HepG2 (cell line): ENCODE data around the gene C2CD4A. TPM values are rescaled to one million over a fixed set of nuclear protein-coding genes. Genes with fewer than 3 reads are reported as not detected.

Experiments
- ARNT2 ChIP-seq: sonication (generic); formaldehyde crosslinking; IDR thresholded peaks from 2 replicates; pipeline ENCODE4 v1.8.0; 2022; ENCODE audit warnings: mild to moderate bottlenecking, low read depth, missing genetic modification reagents, moderate library complexity
- CBFB ChIP-seq: sonication (generic); formaldehyde crosslinking; IDR thresholded peaks from 2 replicates; pipeline ENCODE4 v1.4.0; 2020; ENCODE audit warnings: missing genetic modification reagents
- CHD4 ChIP-seq: fragments of 200-600 bp; sonication (generic); IDR thresholded peaks from 2 replicates; pipeline ENCODE4 v1.7.0; 2017; ENCODE audit warnings: mild to moderate bottlenecking, low read length, borderline replicate concordance
- HMGA1 ChIP-seq: sonication (generic); formaldehyde crosslinking; conservative IDR thresholded peaks from 2 replicates; pipeline ENCODE4 v1.4.0; 2020; ENCODE audit warnings: missing genetic modification reagents
- KLF13 ChIP-seq: sonication (generic); formaldehyde crosslinking; IDR thresholded peaks from 2 replicates; pipeline ENCODE4 v1.4.0; 2020; ENCODE audit warnings: mild to moderate bottlenecking, missing genetic modification reagents
- MATR3 ChIP-seq: sonication (generic); formaldehyde crosslinking; IDR thresholded peaks from 2 replicates; pipeline ENCODE4 v1.4.0; 2020; ENCODE audit warnings: missing genetic modification reagents
- MXI1 ChIP-seq: IDR thresholded peaks from 3 replicates; pipeline ENCODE4 v1.6.1; 2012; ENCODE audit warnings: low read depth, low read length, inconsistent platforms, borderline replicate concordance
- MZF1 ChIP-seq: sonication (generic); formaldehyde crosslinking; IDR thresholded peaks from 2 replicates; pipeline ENCODE4 v1.8.1; 2023; ENCODE audit warnings: mild to moderate bottlenecking, missing genetic modification reagents, borderline replicate concordance
- PLRG1 ChIP-seq: fragments of 450-650 bp; conservative IDR thresholded peaks from 2 replicates; pipeline ENCODE4 v1.6.1; 2016
- POLR2AphosphoS5 ChIP-seq: IDR thresholded peaks from 2 replicates; pipeline ENCODE4 v1.6.1; 2012; ENCODE audit warnings: low read depth, low read length
- TBL1XR1 ChIP-seq: fragments of 150-350 bp; IDR thresholded peaks from 2 replicates; pipeline ENCODE4 v1.6.1; 2014; ENCODE audit warnings: borderline replicate concordance, low read length; ENCODE audit not compliant: partially characterized antibody
- THAP11 ChIP-seq: IDR thresholded peaks from 2 replicates; pipeline ENCODE4 v1.6.1; 2016; ENCODE audit warnings: missing biosample characterization, missing genetic modification reagents
- ZFP36 ChIP-seq: fragments of 150-350 bp; IDR thresholded peaks from 2 replicates; pipeline ENCODE4 v1.6.1; 2018; ENCODE audit warnings: borderline replicate concordance, low read length, low read depth; ENCODE audit not compliant: partially characterized antibody
- ZNF235 ChIP-seq: sonication (generic); formaldehyde crosslinking; IDR thresholded peaks from 2 replicates; pipeline ENCODE4 v1.8.1; 2023; ENCODE audit warnings: mild to moderate bottlenecking, missing genetic modification reagents, borderline replicate concordance
- ZNF530 ChIP-seq: sonication (generic); formaldehyde crosslinking; IDR thresholded peaks from 2 replicates; pipeline ENCODE4 v1.5.0; 2020; ENCODE audit warnings: low read depth, mild to moderate bottlenecking, missing genetic modification reagents
- ZNF709 ChIP-seq: sonication (generic); formaldehyde crosslinking; IDR thresholded peaks from 2 replicates; pipeline ENCODE4 v1.5.0; 2020; ENCODE audit warnings: mild to moderate bottlenecking, missing genetic modification reagents
- ZSCAN25 ChIP-seq: sonication (generic); formaldehyde crosslinking; IDR thresholded peaks from 2 replicates; pipeline ENCODE4 v1.8.0; 2022; ENCODE audit warnings: mild to moderate bottlenecking, missing genetic modification reagents
- polyA plus RNA-seq, 8 experiments: library from polyadenylated mRNA; depleted of rRNA in 3 of 8; stranded (reverse) in 7 of 8; unstranded in 1 of 8; fragments of >200 nt; fragmentation: Illumina TruSeq in 4 of 8; extraction: Trizol in 4 of 8; gene quantifications; 2 replicates each; pipeline versions ENCODE4 v1.2.1 to v1.2.3, GENCODE V29; 2011 to 2016; ENCODE audit warnings: low read depth in 4 of 8, missing spikeins in 1 of 8, mixed read lengths in 1 of 8; ENCODE audit not compliant: insufficient read depth in 1 of 8
- total RNA-seq, 5 experiments: library from RNA; depleted of rRNA; stranded (reverse); fragments of >200 nt; fragmentation: Illumina TruSeq; extraction: Trizol; gene quantifications; 2 replicates each; pipeline ENCODE4 v1.2.3, GENCODE V29; 2016; ENCODE audit warnings: low read depth in 1 of 5
- TF ChIP-seq, protein P1 (sequence below): sonication (generic); formaldehyde crosslinking; IDR thresholded peaks from 2 replicates; pipeline ENCODE4 v1.4.0; 2020; ENCODE audit warnings: missing genetic modification reagents, mild to moderate bottlenecking, borderline replicate concordance
- TF ChIP-seq, protein P2 (sequence below): sonication (generic); formaldehyde crosslinking; IDR thresholded peaks from 2 replicates; pipeline ENCODE4 v1.4.0; 2020; ENCODE audit warnings: mild to moderate bottlenecking, missing genetic modification reagents
- TF ChIP-seq, protein P3 (sequence below): sonication (generic); formaldehyde crosslinking; IDR thresholded peaks from 2 replicates; pipeline ENCODE4 v1.5.0; 2020; ENCODE audit warnings: missing genetic modification reagents
- TF ChIP-seq, protein P4 (sequence below): sonication (generic); formaldehyde crosslinking; IDR thresholded peaks from 2 replicates; pipeline ENCODE4 v1.4.0; 2020; ENCODE audit warnings: mild to moderate bottlenecking, missing genetic modification reagents
- TF ChIP-seq, protein P5 (sequence below): sonication (generic); formaldehyde crosslinking; IDR thresholded peaks from 2 replicates; pipeline ENCODE4 v1.4.0; 2020; ENCODE audit warnings: missing genetic modification reagents

The C2CD4A gene
- total and polyA plus RNA-seq, 2 of the 13 experiments (the other 11 are each of a cell fraction or from before 2014, with no cell fraction given): 0.20 TPM; not detected in 1

DNA sequence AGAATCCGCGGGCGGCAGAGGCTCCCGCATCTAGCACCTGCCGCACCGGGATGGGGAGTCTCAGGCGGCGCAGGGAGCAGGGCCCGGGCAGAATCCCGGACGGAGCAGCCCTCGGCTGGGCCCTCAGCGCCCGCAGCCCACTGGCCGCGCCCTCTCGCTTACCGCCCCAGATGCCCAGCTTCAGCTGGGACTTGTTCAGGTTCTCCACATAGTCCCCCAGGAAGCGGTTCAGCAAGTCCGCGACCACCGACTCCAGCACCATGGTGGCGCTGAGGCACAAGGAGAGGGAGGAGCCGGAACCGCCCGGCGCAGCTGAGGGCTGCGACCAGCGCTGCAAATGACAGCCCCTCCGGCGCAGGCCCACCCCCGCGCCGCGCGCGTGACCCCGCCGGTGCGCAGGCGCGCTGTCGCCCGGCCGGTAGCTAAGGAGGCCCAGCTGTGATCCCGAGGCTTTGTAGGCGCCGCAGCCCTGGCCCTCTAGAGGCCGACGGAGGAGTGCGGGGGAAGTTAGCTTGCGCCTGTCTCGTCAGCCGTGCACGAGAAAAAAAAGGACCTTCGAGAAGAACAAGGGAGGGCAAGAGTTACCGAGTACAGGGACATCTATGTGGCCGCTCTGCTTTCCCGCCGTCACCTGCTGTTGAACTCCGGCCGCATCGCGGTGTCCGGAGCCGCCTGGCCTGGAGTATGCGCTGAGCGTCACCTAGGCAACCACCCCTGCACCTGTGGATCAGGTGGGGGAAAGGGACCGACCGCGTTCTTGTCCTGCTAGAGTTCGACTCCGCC lies 6.5 kb upstream of the C2CD4A start, which contains the start of gene VPS13C (continued):
- TF ChIP-seq ZNF709 (CRISPR knock-in tag): peak; percentile 68; the same call in 1 of the 2 replicates
- peak; percentile 80 for TF ChIP-seq ZSCAN25
- TF ChIP-seq ZFP36: no peak
- no peak for TF ChIP-seq ZNF235
- no peak for TF ChIP-seq HMGA1 (CRISPR knock-in tag)
- TF ChIP-seq ARNT2 (CRISPR knock-in tag): peak; percentile 42; the same call in 1 of the 2 replicates
- TF ChIP-seq CBFB: no peak; the same call in none of the 2 replicates
- TF ChIP-seq PLRG1: no peak
- TF ChIP-seq, protein P1, sequence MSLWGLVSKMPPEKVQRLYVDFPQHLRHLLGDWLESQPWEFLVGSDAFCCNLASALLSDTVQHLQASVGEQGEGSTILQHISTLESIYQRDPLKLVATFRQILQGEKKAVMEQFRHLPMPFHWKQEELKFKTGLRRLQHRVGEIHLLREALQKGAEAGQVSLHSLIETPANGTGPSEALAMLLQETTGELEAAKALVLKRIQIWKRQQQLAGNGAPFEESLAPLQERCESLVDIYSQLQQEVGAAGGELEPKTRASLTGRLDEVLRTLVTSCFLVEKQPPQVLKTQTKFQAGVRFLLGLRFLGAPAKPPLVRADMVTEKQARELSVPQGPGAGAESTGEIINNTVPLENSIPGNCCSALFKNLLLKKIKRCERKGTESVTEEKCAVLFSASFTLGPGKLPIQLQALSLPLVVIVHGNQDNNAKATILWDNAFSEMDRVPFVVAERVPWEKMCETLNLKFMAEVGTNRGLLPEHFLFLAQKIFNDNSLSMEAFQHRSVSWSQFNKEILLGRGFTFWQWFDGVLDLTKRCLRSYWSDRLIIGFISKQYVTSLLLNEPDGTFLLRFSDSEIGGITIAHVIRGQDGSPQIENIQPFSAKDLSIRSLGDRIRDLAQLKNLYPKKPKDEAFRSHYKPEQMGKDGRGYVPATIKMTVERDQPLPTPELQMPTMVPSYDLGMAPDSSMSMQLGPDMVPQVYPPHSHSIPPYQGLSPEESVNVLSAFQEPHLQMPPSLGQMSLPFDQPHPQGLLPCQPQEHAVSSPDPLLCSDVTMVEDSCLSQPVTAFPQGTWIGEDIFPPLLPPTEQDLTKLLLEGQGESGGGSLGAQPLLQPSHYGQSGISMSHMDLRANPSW (CRISPR knock-in tag): peak; percentile 80; the same call in 1 of the 2 replicates
- TF ChIP-seq, protein P2, sequence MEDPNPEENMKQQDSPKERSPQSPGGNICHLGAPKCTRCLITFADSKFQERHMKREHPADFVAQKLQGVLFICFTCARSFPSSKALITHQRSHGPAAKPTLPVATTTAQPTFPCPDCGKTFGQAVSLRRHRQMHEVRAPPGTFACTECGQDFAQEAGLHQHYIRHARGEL (CRISPR knock-in tag): no peak
- peak; percentile 72 for TF ChIP-seq POLR2AphosphoS5
- peak; percentile 61; the same call in 1 of the 2 replicates for TF ChIP-seq THAP11 (CRISPR knock-in tag)
- no peak for TF ChIP-seq MZF1 (CRISPR knock-in tag)
- TF ChIP-seq ZNF530 (CRISPR knock-in tag): no peak
- no peak for TF ChIP-seq MATR3 (CRISPR knock-in tag)
- TF ChIP-seq KLF13 (CRISPR knock-in tag): peak; percentile 21; the same call in 1 of the 2 replicates
- TF ChIP-seq CHD4: no peak
- TF ChIP-seq, protein P3, sequence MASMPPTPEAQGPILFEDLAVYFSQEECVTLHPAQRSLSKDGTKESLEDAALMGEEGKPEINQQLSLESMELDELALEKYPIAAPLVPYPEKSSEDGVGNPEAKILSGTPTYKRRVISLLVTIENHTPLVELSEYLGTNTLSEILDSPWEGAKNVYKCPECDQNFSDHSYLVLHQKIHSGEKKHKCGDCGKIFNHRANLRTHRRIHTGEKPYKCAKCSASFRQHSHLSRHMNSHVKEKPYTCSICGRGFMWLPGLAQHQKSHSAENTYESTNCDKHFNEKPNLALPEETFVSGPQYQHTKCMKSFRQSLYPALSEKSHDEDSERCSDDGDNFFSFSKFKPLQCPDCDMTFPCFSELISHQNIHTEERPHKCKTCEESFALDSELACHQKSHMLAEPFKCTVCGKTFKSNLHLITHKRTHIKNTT: no peak
- TF ChIP-seq, protein P4, sequence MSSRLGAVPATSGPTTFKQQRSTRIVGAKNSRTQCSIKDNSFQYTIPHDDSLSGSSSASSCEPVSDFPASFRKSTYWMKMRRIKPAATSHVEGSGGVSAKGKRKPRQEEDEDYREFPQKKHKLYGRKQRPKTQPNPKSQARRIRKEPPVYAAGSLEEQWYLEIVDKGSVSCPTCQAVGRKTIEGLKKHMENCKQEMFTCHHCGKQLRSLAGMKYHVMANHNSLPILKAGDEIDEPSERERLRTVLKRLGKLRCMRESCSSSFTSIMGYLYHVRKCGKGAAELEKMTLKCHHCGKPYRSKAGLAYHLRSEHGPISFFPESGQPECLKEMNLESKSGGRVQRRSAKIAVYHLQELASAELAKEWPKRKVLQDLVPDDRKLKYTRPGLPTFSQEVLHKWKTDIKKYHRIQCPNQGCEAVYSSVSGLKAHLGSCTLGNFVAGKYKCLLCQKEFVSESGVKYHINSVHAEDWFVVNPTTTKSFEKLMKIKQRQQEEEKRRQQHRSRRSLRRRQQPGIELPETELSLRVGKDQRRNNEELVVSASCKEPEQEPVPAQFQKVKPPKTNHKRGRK (CRISPR knock-in tag): 0 out of 2 replicates have a peak, but pooled peaks have one; percentile 10
- TF ChIP-seq, protein P5, sequence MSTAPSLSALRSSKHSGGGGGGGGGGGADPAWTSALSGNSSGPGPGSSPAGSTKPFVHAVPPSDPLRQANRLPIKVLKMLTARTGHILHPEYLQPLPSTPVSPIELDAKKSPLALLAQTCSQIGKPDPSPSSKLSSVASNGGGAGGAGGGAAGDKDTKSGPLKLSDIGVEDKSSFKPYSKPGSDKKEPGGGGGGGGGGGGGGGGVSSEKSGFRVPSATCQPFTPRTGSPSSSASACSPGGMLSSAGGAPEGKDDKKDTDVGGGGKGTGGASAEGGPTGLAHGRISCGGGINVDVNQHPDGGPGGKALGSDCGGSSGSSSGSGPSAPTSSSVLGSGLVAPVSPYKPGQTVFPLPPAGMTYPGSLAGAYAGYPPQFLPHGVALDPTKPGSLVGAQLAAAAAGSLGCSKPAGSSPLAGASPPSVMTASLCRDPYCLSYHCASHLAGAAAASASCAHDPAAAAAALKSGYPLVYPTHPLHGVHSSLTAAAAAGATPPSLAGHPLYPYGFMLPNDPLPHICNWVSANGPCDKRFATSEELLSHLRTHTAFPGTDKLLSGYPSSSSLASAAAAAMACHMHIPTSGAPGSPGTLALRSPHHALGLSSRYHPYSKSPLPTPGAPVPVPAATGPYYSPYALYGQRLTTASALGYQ (CRISPR knock-in tag): peak; percentile 73
- peak; percentile 75; the same call in 1 of the 3 replicates for TF ChIP-seq MXI1
- no peak for TF ChIP-seq TBL1XR1
